ENCODE measurements around the gene BTG3. TPM values are rescaled to one million over a fixed set of nuclear protein-coding genes. Genes with fewer than 3 reads are reported as not detected.

BTG3 gene
- total RNA-seq, 1 experiment from 2014 or later, result 61.7 TPM

GRCh38 chr21:17585875-17586450 lies 26.7 kb downstream of the BTG3 start:
- DNase-seq (ENCODE audit: low spot score), result peak; percentile 47

GRCh38 chr21:17583898-17584297 lies 28.8 kb downstream of the BTG3 start:
- DNase-seq (ENCODE audit: low spot score), result no peak

- DNase-seq (ENCODE audit: low spot score), result no peak
Measured at GRCh38 chr21:17580319-17580718, 32.4 kb downstream of the BTG3 start.

- DNase-seq (ENCODE audit: low spot score), result no peak
Measured at GRCh38 chr21:17578876-17579275, 33.8 kb downstream of the BTG3 start.

- no peak for DNase-seq (ENCODE audit: low spot score)
Measured at GRCh38 chr21:17578162-17578561, 34.5 kb downstream of the BTG3 start.

- DNase-seq (ENCODE audit: low spot score), result no peak
Measured at GRCh38 chr21:17577701-17578100, 35.0 kb downstream of the BTG3 start.

- DNase-seq (ENCODE audit: low spot score), result no peak
Measured at GRCh38 chr21:17576080-17576835, 36.4 kb downstream of the BTG3 start.

- DNase-seq (ENCODE audit: low spot score), result no peak
Measured at GRCh38 chr21:17575076-17575475, 37.6 kb downstream of the BTG3 start.

GRCh38 chr21:17572431-17572830 lies 40.3 kb downstream of the BTG3 start:
- DNase-seq (ENCODE audit: low spot score), result no peak

- no peak for DNase-seq (ENCODE audit: low spot score)
Measured at GRCh38 chr21:17570786-17571185, 41.9 kb downstream of the BTG3 start.

GRCh38 chr21:17560377-17561025 lies 52.2 kb downstream of the BTG3 start:
- DNase-seq (ENCODE audit: low spot score), result no peak

GRCh38 chr21:17554679-17555465 lies 57.8 kb downstream of the BTG3 start:
- peak; percentile 22 for DNase-seq (ENCODE audit: low spot score)

GRCh38 chr21:17554120-17554519 lies 58.6 kb downstream of the BTG3 start:
- DNase-seq (ENCODE audit: low spot score), result no peak

GRCh38 chr21:17552410-17552809 lies 60.3 kb downstream of the BTG3 start:
- no peak for DNase-seq (ENCODE audit: low spot score)

GRCh38 chr21:17550671-17551308 lies 61.9 kb downstream of the BTG3 start:
- no peak for DNase-seq (ENCODE audit: low spot score)

- no peak for DNase-seq (ENCODE audit: low spot score)
Measured at GRCh38 chr21:17548262-17548661, 64.4 kb downstream of the BTG3 start.

- DNase-seq (ENCODE audit: low spot score), result no peak
Measured at GRCh38 chr21:17545007-17545406, 67.7 kb downstream of the BTG3 start.

Other genes starting within 250 kb of the BTG3 start
- gene CXADR, start 99.9 kb downstream of the BTG3 start, total RNA-seq (2014; rRNA removed; shearing (Covaris generic)), result 15.8 and 22.3 TPM in 2 replicates
- 8.4 and 10.5 TPM in 2 replicates for gene C21orf91, start 206.5 kb upstream of the BTG3 start, total RNA-seq (2014; rRNA removed; shearing (Covaris generic))